ENCODE measurements around the gene BMP2K.
"Not testable (repeated sequence)": the region's sequence is repeated elsewhere in the genome, so short reads cannot be mapped to it uniquely, and the experiment has no call there.

BMP2K gene

GRCh38 chr4:78864405-78865024, 88.4 kb downstream of the BMP2K start:
- no peak overlapping the region for H3K4me3 ChIP-seq (ENCODE audit: low read length)
- no peaks in the 10 kb centered on the region for H3K27me3 ChIP-seq (ENCODE audit: insufficient read depth, low read length)
- peaks cover 14% of the 10 kb centered on the region for H3K36me3 ChIP-seq (ENCODE audit: insufficient read depth, low read length)
- no peaks in the 10 kb centered on the region for H3K9me3 ChIP-seq (ENCODE audit: low read length)
- no peaks in the 10 kb centered on the region for H3K4me1 ChIP-seq (ENCODE audit: insufficient read depth, low read length)
- H2AFZ ChIP-seq (ENCODE audit: low read depth, low read length), result no peak overlapping the region

- peaks cover 8% of the 10 kb centered on the region for H3K36me3 ChIP-seq (ENCODE audit: insufficient read depth, low read length)
- H3K4me3 ChIP-seq (ENCODE audit: low read length), result no peak overlapping the region
- H2AFZ ChIP-seq (ENCODE audit: low read depth, low read length), result no peak overlapping the region
- no peaks in the 10 kb centered on the region for H3K27me3 ChIP-seq (ENCODE audit: insufficient read depth, low read length)
- H3K9me3 ChIP-seq (ENCODE audit: low read length), result no peaks in the 10 kb centered on the region
- H3K4me1 ChIP-seq (ENCODE audit: insufficient read depth, low read length), result no peaks in the 10 kb centered on the region
Observed at GRCh38 chr4:78865451-78865850, 89.3 kb downstream of the BMP2K start.

GRCh38 chr4:78868712-78869111, 92.6 kb downstream of the BMP2K start:
- H3K36me3 ChIP-seq (ENCODE audit: insufficient read depth, low read length), result peaks cover 33% of the 10 kb centered on the region
- not testable (repeated sequence) for H3K4me3 ChIP-seq (ENCODE audit: low read length); H3K4me1 ChIP-seq (ENCODE audit: insufficient read depth, low read length); H3K9me3 ChIP-seq (ENCODE audit: low read length); H2AFZ ChIP-seq (ENCODE audit: low read depth, low read length); H3K27me3 ChIP-seq (ENCODE audit: insufficient read depth, low read length)

- no peaks in the 10 kb centered on the region for H3K9me3 ChIP-seq (ENCODE audit: low read length)
- no peaks in the 10 kb centered on the region for H3K27me3 ChIP-seq (ENCODE audit: insufficient read depth, low read length)
- no peak overlapping the region for H3K4me3 ChIP-seq (ENCODE audit: low read length)
- no peaks in the 10 kb centered on the region for H3K4me1 ChIP-seq (ENCODE audit: insufficient read depth, low read length)
- H3K36me3 ChIP-seq (ENCODE audit: insufficient read depth, low read length), result peaks cover 34% of the 10 kb centered on the region
- no peak overlapping the region for H2AFZ ChIP-seq (ENCODE audit: low read depth, low read length)
Observed at GRCh38 chr4:78870056-78870455, 93.9 kb downstream of the BMP2K start.

- no peak overlapping the region for H2AFZ ChIP-seq (ENCODE audit: low read depth, low read length)
- H3K4me1 ChIP-seq (ENCODE audit: insufficient read depth, low read length), result no peaks in the 10 kb centered on the region
- H3K9me3 ChIP-seq (ENCODE audit: low read length), result no peaks in the 10 kb centered on the region
- H3K4me3 ChIP-seq (ENCODE audit: low read length), result no peak overlapping the region
- no peaks in the 10 kb centered on the region for H3K27me3 ChIP-seq (ENCODE audit: insufficient read depth, low read length)
- H3K36me3 ChIP-seq (ENCODE audit: insufficient read depth, low read length), result peaks cover 36% of the 10 kb centered on the region
Observed at GRCh38 chr4:78876568-78877320, 100.6 kb downstream of the BMP2K start.

GRCh38 chr4:78878031-78878430, 101.9 kb downstream of the BMP2K start:
- Histone ChIP-seq H3K36me3 (ENCODE audit: insufficient read depth, low read length) (peaks cover 25% of the 10 kb centered on the region), H3K9me3 (ENCODE audit: low read length) (no peaks in the 10 kb centered on the region), H2AFZ (ENCODE audit: low read depth, low read length) (no peak overlapping the region), H3K27me3 (ENCODE audit: insufficient read depth, low read length) (no peaks in the 10 kb centered on the region), H3K4me1 (ENCODE audit: insufficient read depth, low read length) (no peaks in the 10 kb centered on the region), H3K4me3 (ENCODE audit: low read length) (no peak overlapping the region)

- H3K9me3 ChIP-seq (ENCODE audit: low read length), result no peaks in the 10 kb centered on the region
- no peak overlapping the region for H3K4me3 ChIP-seq (ENCODE audit: low read length)
- H3K36me3 ChIP-seq (ENCODE audit: insufficient read depth, low read length), result peaks cover 17% of the 10 kb centered on the region
- H3K4me1 ChIP-seq (ENCODE audit: insufficient read depth, low read length), result no peaks in the 10 kb centered on the region
- H3K27me3 ChIP-seq (ENCODE audit: insufficient read depth, low read length), result no peaks in the 10 kb centered on the region
- no peak overlapping the region for H2AFZ ChIP-seq (ENCODE audit: low read depth, low read length)
Observed at GRCh38 chr4:78880874-78881492, 104.8 kb downstream of the BMP2K start.

GRCh38 chr4:78885598-78885997, 109.4 kb downstream of the BMP2K start:
- H3K36me3 ChIP-seq (ENCODE audit: insufficient read depth, low read length), result peaks cover 15% of the 10 kb centered on the region
- H3K4me3 ChIP-seq (ENCODE audit: low read length), result no peak overlapping the region
- H3K9me3 ChIP-seq (ENCODE audit: low read length), result no peaks in the 10 kb centered on the region
- no peaks in the 10 kb centered on the region for H3K4me1 ChIP-seq (ENCODE audit: insufficient read depth, low read length)
- H3K27me3 ChIP-seq (ENCODE audit: insufficient read depth, low read length), result no peaks in the 10 kb centered on the region
- H2AFZ ChIP-seq (ENCODE audit: low read depth, low read length), result no peak overlapping the region

GRCh38 chr4:78889955-78890354, 113.8 kb downstream of the BMP2K start:
- no peaks in the 10 kb centered on the region for H3K9me3 ChIP-seq (ENCODE audit: low read length)
- peaks cover 30% of the 10 kb centered on the region for H3K36me3 ChIP-seq (ENCODE audit: insufficient read depth, low read length)
- H3K27me3 ChIP-seq (ENCODE audit: insufficient read depth, low read length), result no peaks in the 10 kb centered on the region
- H3K4me3 ChIP-seq (ENCODE audit: low read length), result no peak overlapping the region
- no peak overlapping the region for H2AFZ ChIP-seq (ENCODE audit: low read depth, low read length)
- no peaks in the 10 kb centered on the region for H3K4me1 ChIP-seq (ENCODE audit: insufficient read depth, low read length)

- H3K4me3 ChIP-seq (ENCODE audit: low read length), result no peak overlapping the region
- H3K4me1 ChIP-seq (ENCODE audit: insufficient read depth, low read length), result no peaks in the 10 kb centered on the region
- no peaks in the 10 kb centered on the region for H3K27me3 ChIP-seq (ENCODE audit: insufficient read depth, low read length)
- no peak overlapping the region for H2AFZ ChIP-seq (ENCODE audit: low read depth, low read length)
- peaks cover 6% of the 10 kb centered on the region for H3K36me3 ChIP-seq (ENCODE audit: insufficient read depth, low read length)
- H3K9me3 ChIP-seq (ENCODE audit: low read length), result no peaks in the 10 kb centered on the region
Observed at GRCh38 chr4:78899302-78899701, 123.2 kb downstream of the BMP2K start.

- no peak overlapping the region for H2AFZ ChIP-seq (ENCODE audit: low read depth, low read length)
- no peaks in the 10 kb centered on the region for H3K27me3 ChIP-seq (ENCODE audit: insufficient read depth, low read length)
Observed at GRCh38 chr4:78901882-78902281, 125.7 kb downstream of the BMP2K start.

GRCh38 chr4:78902298-78902697, 126.1 kb downstream of the BMP2K start:
- Histone ChIP-seq H3K4me1 (ENCODE audit: insufficient read depth, low read length) (no peaks in the 10 kb centered on the region), H3K36me3 (ENCODE audit: insufficient read depth, low read length) (no peaks in the 10 kb centered on the region), H3K27me3 (ENCODE audit: insufficient read depth, low read length) (no peaks in the 10 kb centered on the region), H3K9me3 (ENCODE audit: low read length) (no peaks in the 10 kb centered on the region), H3K4me3 (ENCODE audit: low read length) (no peak overlapping the region), H2AFZ (ENCODE audit: low read depth, low read length) (no peak overlapping the region)

More at GRCh38 chr4:78901882-78902281, 125.7 kb downstream of the BMP2K start:
- no peaks in the 10 kb centered on the region for H3K4me1 ChIP-seq (ENCODE audit: insufficient read depth, low read length)
- no peak overlapping the region for H3K4me3 ChIP-seq (ENCODE audit: low read length)
- H3K9me3 ChIP-seq (ENCODE audit: low read length), result no peaks in the 10 kb centered on the region
- no peaks in the 10 kb centered on the region for H3K36me3 ChIP-seq (ENCODE audit: insufficient read depth, low read length)

GRCh38 chr4:78904143-78904542, 128.0 kb downstream of the BMP2K start:
- H3K4me3 ChIP-seq (ENCODE audit: low read length), result no peak overlapping the region

More at GRCh38 chr4:78904143-78904542, 128.0 kb downstream of the BMP2K start:
- H3K27me3 ChIP-seq (ENCODE audit: insufficient read depth, low read length), result no peaks in the 10 kb centered on the region
- H3K9me3 ChIP-seq (ENCODE audit: low read length), result no peaks in the 10 kb centered on the region
- no peak overlapping the region for H2AFZ ChIP-seq (ENCODE audit: low read depth, low read length)
- H3K36me3 ChIP-seq (ENCODE audit: insufficient read depth, low read length), result no peaks in the 10 kb centered on the region
- no peaks in the 10 kb centered on the region for H3K4me1 ChIP-seq (ENCODE audit: insufficient read depth, low read length)

All from neuron (in vitro differentiated cells).